ENCODE data around the gene DTX1.

DTX1 gene

GRCh38 chr12:113071135-113072112 is 14.9 kb downstream of the DTX1 start:
- DNase-seq (ENCODE audit: low read depth in 3 of 3) = no peak

GRCh38 chr12:113072136-113072535 is 15.6 kb downstream of the DTX1 start:
- no peak for DNase-seq (ENCODE audit: low read depth in 3 of 3)

- DNase-seq (ENCODE audit: low read depth in 3 of 3) = no peak
These were observed 17.1 kb downstream of the DTX1 start for GRCh38 chr12:113073586-113073985.

- no peak for DNase-seq (ENCODE audit: low read depth in 3 of 3)
These were observed 18.7 kb downstream of the DTX1 start for GRCh38 chr12:113075137-113075683.

- DNase-seq (ENCODE audit: low read depth in 3 of 3) = no peak
These were observed 20.7 kb downstream of the DTX1 start for GRCh38 chr12:113077057-113077858.

- no peak for DNase-seq (ENCODE audit: low read depth in 3 of 3)
These were observed 21.3 kb downstream of the DTX1 start for GRCh38 chr12:113077859-113078255.

GRCh38 chr12:113081873-113082272 is 25.3 kb downstream of the DTX1 start:
- no peak for DNase-seq (ENCODE audit: low read depth in 3 of 3)

- no peak for DNase-seq (ENCODE audit: low read depth in 3 of 3)
These were observed 26.1 kb downstream of the DTX1 start for GRCh38 chr12:113082486-113083148.

GRCh38 chr12:113083863-113084435 is 27.4 kb downstream of the DTX1 start:
- no peak for DNase-seq (ENCODE audit: low read depth in 3 of 3)

- peak in 1 of 3 experiments; percentile 9 for DNase-seq (ENCODE audit: low read depth in 3 of 3)
These were observed 30.0 kb downstream of the DTX1 start for GRCh38 chr12:113086249-113087164.

- DNase-seq (ENCODE audit: low read depth in 3 of 3) = no peak
These were observed 30.7 kb downstream of the DTX1 start for GRCh38 chr12:113087193-113087592.

- DNase-seq (ENCODE audit: low read depth in 3 of 3) = no peak
These were observed 31.5 kb downstream of the DTX1 start for GRCh38 chr12:113088037-113088436.

GRCh38 chr12:113088971-113089756 is 32.6 kb downstream of the DTX1 start:
- peak in 1 of 3 experiments; percentile 31 for DNase-seq (ENCODE audit: low read depth in 3 of 3)

GRCh38 chr12:113089839-113090238 is 33.3 kb downstream of the DTX1 start:
- no peak for DNase-seq (ENCODE audit: low read depth in 3 of 3)

- no peak for DNase-seq (ENCODE audit: low read depth in 3 of 3)
These were observed 34.2 kb downstream of the DTX1 start for GRCh38 chr12:113090740-113091139.

- DNase-seq (ENCODE audit: low read depth in 3 of 3) = no peak
These were observed 35.0 kb downstream of the DTX1 start for GRCh38 chr12:113091506-113091905.

- no peak for DNase-seq (ENCODE audit: low read depth in 3 of 3)
These were observed 36.3 kb downstream of the DTX1 start for GRCh38 chr12:113092607-113093408.

GRCh38 chr12:113093409-113094101 is 37.0 kb downstream of the DTX1 start:
- DNase-seq (ENCODE audit: low read depth in 3 of 3) = no peak

Data from stimulated activated CD4-positive, alpha-beta T cell treated with anti-CD3 and anti-CD28 coated beads, TNF-alpha, amount 100 ng/mL, for 4 hours (primary cell).